HS-5 (cell line): ENCODE data around the gene TMC7.
"Not testable (repeated sequence)": the region's sequence is repeated elsewhere in the genome, so short reads cannot be mapped to it uniquely, and the experiment has no call there.

Experiments used
- DNase-seq: peaks from one replicate; pipeline ENCODE4 v3.0.0-alpha.2; 2012; ENCODE audit warnings: low read depth

The TMC7 gene

GRCh38 chr16:18983565-18984434 lies at the start of gene TMC7:
Gene TMC7 (plus strand): TSS chr16:18983934. CDS start chr16:18984064, 130 bp downstream.
- DNase-seq: no peak

GRCh38 chr16:18936727-18937340 lies 46.9 kb upstream of the TMC7 start:
- DNase-seq: no peak

GRCh38 chr16:18937390-18937789 lies 46.3 kb upstream of the TMC7 start:
- DNase-seq: no peak

- DNase-seq: no peak
Measured at GRCh38 chr16:18938986-18939385, 44.7 kb upstream of the TMC7 start.

GRCh38 chr16:18941471-18941870 lies 42.3 kb upstream of the TMC7 start:
- DNase-seq: no peak

- DNase-seq: no peak
Measured at GRCh38 chr16:18942061-18942460, 41.7 kb upstream of the TMC7 start.

- DNase-seq: no peak
Measured at GRCh38 chr16:18943414-18943813, 40.3 kb upstream of the TMC7 start.

- DNase-seq: no peak
Measured at GRCh38 chr16:18945233-18945632, 38.5 kb upstream of the TMC7 start.

- DNase-seq: no peak
Measured at GRCh38 chr16:18948372-18949020, 35.2 kb upstream of the TMC7 start.

- no peak for DNase-seq
Measured at GRCh38 chr16:18950469-18951185, 33.1 kb upstream of the TMC7 start.

- DNase-seq: no peak
Measured at GRCh38 chr16:18953547-18953946, 30.2 kb upstream of the TMC7 start.

GRCh38 chr16:18955874-18956580 lies 27.7 kb upstream of the TMC7 start:
- DNase-seq: not testable (repeated sequence)

GRCh38 chr16:18956658-18957241 lies 27.0 kb upstream of the TMC7 start:
- DNase-seq: not testable (repeated sequence)

GRCh38 chr16:18958621-18959029 lies 25.1 kb upstream of the TMC7 start:
- no peak for DNase-seq

- no peak for DNase-seq
Measured at GRCh38 chr16:18959031-18959505, 24.7 kb upstream of the TMC7 start.

- DNase-seq: no peak
Measured at GRCh38 chr16:18965555-18965954, 18.2 kb upstream of the TMC7 start.

GRCh38 chr16:18966791-18967190 lies 16.9 kb upstream of the TMC7 start:
- no peak for DNase-seq

GRCh38 chr16:18969050-18969854 lies 14.5 kb upstream of the TMC7 start:
- DNase-seq: peak; percentile 29

- no peak for DNase-seq
Measured at GRCh38 chr16:18969855-18970240, 13.9 kb upstream of the TMC7 start.

- no peak for DNase-seq
Measured at GRCh38 chr16:18975109-18975508, 8.6 kb upstream of the TMC7 start.
